Nephron progenitor cell (in vitro differentiated cells): ENCODE results near the gene DNAH7.
"Not testable (repeated sequence)": the region's sequence is repeated elsewhere in the genome, so short reads cannot be mapped to it uniquely, and the experiment has no call there.

ENCODE experiments used
- DNase-seq: peaks from one replicate; pipeline ENCODE4 v3.0.0; 2021
- H3K27ac Mint-ChIP-seq: 2 replicates; pipeline ENCODE4 v1.8.0; 2021; ENCODE audit warnings: mild to moderate bottlenecking, moderate library complexity, mixed read lengths
- H3K27me3 Mint-ChIP-seq: 2 replicates; pipeline ENCODE4 v1.8.0; 2021; ENCODE audit warnings: mild to moderate bottlenecking, low read depth, mixed read lengths; ENCODE audit not compliant: poor library complexity
- H3K36me3 Mint-ChIP-seq: 2 replicates; pipeline ENCODE4 v1.8.0; 2021; ENCODE audit warnings: low read depth, mixed read lengths
- H3K4me1 Mint-ChIP-seq: 2 replicates; pipeline ENCODE4 v1.8.0; 2021; ENCODE audit warnings: mixed read lengths
- H3K4me3 Mint-ChIP-seq: 2 replicates; pipeline ENCODE4 v1.8.0; 2021; ENCODE audit warnings: mild to moderate bottlenecking, moderate library complexity, mixed read lengths
- H3K9me3 Mint-ChIP-seq: 2 replicates; pipeline ENCODE4 v1.8.0; 2021; ENCODE audit warnings: mild to moderate bottlenecking, moderate library complexity, mixed read lengths
- CTCF ChIP-seq: fragments of 200-600 bp; sonication (generic); IDR thresholded peaks from 2 replicates; pipeline ENCODE4 v1.5.0; 2021; ENCODE audit warnings: antibody characterized with exemption

DNAH7 gene

GRCh38 chr2:195706161-195706900 is 362.3 kb downstream of the DNAH7 start:
- Mint-ChIP-seq H3K27me3 (no peaks in the 10 kb centered on the region), H3K4me1 (no peaks in the 10 kb centered on the region), H3K9me3 (peaks cover 8% of the 10 kb centered on the region), H3K36me3 (peaks cover 61% of the 10 kb centered on the region), H3K27ac (no peak overlapping the region), H3K4me3 (no peak overlapping the region)
- TF ChIP-seq CTCF: no peak
- no peak for DNase-seq

GRCh38 chr2:195700480-195700879 is 368.2 kb downstream of the DNAH7 start:
- Mint-ChIP-seq H3K9me3 (peaks cover 55% of the 10 kb centered on the region), H3K4me3 (no peak overlapping the region), H3K36me3 (peaks cover 85% of the 10 kb centered on the region), H3K27me3 (no peaks in the 10 kb centered on the region), H3K27ac (no peak overlapping the region), H3K4me1 (no peaks in the 10 kb centered on the region)
- no peak for DNase-seq
- no peak for TF ChIP-seq CTCF

DNA sequence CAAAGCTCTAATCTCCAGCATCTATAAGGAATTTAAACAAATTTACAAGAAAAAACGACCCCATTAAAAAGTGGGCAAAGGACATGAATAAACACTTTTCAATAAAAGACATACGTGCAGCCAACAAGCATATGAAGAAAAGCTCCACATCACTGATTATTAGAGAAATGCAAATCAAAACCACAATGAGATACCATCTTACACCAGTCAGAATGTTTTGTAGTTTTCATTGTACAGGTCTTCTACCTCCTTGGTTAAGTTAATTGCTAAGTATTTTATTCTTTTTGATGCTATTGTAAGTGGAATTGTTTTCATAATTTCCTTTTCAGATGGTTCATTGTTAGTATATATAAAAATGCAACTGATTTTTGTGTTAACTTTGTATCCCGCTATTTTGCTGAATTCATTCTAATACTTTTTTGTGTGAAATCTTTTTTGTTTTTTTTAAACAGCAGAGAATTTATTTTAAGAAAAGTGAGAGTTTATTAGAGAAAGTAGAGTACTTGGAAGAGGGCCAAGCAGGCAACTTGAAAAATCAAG is 370.9 kb downstream of the DNAH7 start:
- Mint-ChIP-seq H3K36me3 (peaks cover 98% of the 10 kb centered on the region), H3K4me3 (no peak overlapping the region), H3K9me3 (peaks cover 77% of the 10 kb centered on the region), H3K27me3 (no peaks in the 10 kb centered on the region), H3K4me1 (peaks cover 5% of the 10 kb centered on the region), H3K27ac (no peak overlapping the region)
- DNase-seq: no peak
- TF ChIP-seq CTCF: no peak

DNA sequence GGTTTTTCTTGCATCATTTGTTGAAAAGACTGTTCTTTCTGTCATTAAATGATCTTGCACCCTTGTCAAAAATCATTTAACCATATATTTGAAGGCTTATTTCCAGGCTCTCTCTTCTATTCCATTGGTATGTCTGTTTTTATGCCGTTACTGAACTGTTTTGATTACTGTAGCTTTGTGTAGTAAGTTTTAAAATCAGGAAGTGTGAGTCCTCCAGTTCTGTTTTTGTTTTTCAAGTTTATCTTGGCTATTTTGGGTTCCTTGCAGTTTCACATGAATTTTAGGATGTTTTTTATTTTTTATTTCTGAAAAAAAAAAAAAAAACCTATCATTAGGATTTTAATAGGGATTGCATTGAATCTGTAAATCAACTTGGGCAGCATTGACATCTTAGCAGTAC is 372.6 kb downstream of the DNAH7 start:
- Mint-ChIP-seq H3K4me3 (no peak overlapping the region), H3K27me3 (no peaks in the 10 kb centered on the region), H3K27ac (no peak overlapping the region), H3K4me1 (peaks cover 5% of the 10 kb centered on the region), H3K36me3 (peaks cover 98% of the 10 kb centered on the region), H3K9me3 (peaks cover 83% of the 10 kb centered on the region)
- TF ChIP-seq CTCF: no peak
- DNase-seq: no peak

- Mint-ChIP-seq H3K9me3 (peaks cover 83% of the 10 kb centered on the region), H3K4me1 (peaks cover 5% of the 10 kb centered on the region), H3K36me3 (peaks cover 98% of the 10 kb centered on the region), H3K4me3 (no peak overlapping the region), H3K27me3 (no peaks in the 10 kb centered on the region), H3K27ac (no peak overlapping the region)
- DNase-seq: no peak
- TF ChIP-seq CTCF: no peak
Observed at GRCh38 chr2:195695002-195695631, 373.5 kb downstream of the DNAH7 start.

DNA sequence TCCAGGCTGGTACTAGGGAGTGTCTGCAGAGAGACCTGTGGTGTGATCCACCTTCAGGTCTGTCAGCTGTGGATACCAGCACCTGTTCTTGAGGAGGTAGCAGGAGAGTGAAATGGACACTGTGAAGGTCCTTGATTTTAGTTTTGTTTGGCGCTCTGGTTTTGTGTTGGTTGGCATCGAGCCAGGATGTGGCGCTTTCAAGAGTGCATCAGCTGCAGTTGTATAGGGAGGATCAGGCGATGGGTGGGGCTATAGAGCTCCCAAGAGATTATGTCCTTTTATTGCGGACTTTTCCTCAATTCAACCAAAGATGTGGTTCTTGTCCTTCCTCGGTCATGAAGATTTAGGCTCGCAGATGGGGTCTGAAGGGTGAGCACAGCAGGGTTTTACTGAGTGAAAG is 374.1 kb downstream of the DNAH7 start:
- Mint-ChIP-seq H3K4me3 (no peak overlapping the region), H3K36me3 (peaks cover 96% of the 10 kb centered on the region), H3K9me3 (peaks cover 80% of the 10 kb centered on the region), H3K27me3 (no peaks in the 10 kb centered on the region), H3K4me1 (peaks cover 5% of the 10 kb centered on the region), H3K27ac (peak overlapping the region; percentile 56)
- TF ChIP-seq CTCF: no peak
- DNase-seq: no peak

DNA sequence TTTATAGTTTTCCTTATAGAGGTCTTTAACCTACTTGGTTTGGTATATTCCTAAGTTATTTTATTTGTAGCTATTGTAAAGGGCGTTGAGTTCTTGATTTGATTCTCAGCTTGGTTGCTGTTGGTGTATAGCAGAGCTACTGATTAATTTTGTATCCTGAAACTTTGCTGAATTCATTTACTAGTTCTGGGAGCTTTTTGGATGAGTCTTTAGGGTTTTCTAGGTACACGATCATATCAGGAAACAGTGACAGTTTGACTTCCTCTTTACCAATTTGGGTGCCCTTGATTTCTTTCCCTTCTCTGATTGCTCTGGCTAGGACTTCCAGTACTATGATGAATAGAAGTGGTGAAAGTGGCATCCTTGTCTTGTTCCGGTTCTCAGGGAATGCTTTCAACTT is 376.1 kb downstream of the DNAH7 start:
- Mint-ChIP-seq H3K9me3 (peaks cover 67% of the 10 kb centered on the region), H3K36me3 (peaks cover 86% of the 10 kb centered on the region)
- not testable (repeated sequence) for H3K27ac Mint-ChIP-seq, H3K4me3 Mint-ChIP-seq, DNase-seq, H3K27me3 Mint-ChIP-seq, H3K4me1 Mint-ChIP-seq
